ENCODE measurements around the gene MICOS13. TPM values are rescaled to one million over a fixed set of nuclear protein-coding genes. Genes with fewer than 3 reads are reported as not detected.
A peak's percentile ranks its signal among the peaks of the same experiment; 100 is the strongest.

Gene MICOS13, protein sequence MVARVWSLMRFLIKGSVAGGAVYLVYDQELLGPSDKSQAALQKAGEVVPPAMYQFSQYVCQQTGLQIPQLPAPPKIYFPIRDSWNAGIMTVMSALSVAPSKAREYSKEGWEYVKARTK
- 22.8 TPM for total RNA-seq (ENCODE audit: unreplicated experiment)
- long read RNA-seq, transcript C19orf70-201 (4 exons, 896 nt): major isoform, 44 of 49 reads
- long read RNA-seq, partial matches to known transcripts: 0 of 49 reads
- long read RNA-seq, other reads (novel, unspliced or antisense): 3 of 49 reads

DNA sequence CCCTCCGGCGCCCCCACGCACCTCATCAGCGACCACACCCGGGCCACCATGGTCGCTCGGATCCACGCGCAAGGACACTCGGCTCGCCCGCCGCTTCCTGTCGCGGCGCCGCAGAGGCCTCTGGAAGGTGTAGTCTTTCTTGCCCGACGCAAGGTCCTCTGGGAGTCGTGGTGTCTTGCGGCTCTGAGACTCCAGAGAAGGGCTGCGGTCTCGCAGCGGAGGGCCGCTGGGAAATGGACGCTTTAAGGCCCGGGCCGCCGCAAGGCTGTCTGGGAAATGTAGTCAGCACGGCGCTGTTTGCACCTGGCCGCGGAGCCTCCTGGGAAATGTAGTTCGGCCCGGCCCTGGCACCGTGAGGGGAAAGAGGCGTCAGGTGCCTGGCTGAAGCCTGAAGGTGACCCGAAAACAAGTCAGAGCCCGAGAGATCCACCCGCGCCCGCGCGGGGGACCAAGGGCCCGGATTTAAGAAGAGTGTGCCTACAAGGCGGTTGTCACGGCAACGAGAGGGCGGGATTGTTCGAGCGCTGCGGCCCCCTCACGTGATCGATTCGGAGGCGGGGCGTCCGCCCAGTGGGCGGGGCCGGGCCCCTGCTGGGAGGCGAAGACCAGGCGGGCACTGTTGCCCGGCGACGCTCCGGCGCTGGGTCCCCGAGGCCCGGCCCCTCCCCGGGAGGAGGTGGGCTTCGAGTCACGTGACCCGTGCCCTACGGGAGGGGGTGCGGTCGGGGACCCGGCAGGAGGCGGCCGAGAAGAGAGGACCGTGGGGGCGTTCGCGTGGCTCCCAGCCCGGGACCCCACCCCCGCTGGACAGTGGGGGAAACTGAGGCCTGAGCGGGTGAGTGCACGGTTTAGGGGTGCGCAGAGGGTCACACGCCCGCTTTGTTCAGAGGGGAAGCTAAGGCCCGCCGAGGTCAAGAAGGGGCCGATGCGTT lies at the start of gene MICOS13, which contains the start of gene HSD11B1L:
Gene MICOS13 (minus strand): TSS at position 80 of the 932 bp plus-strand sequence. CDS start 30 bp downstream, at position 50.
Gene HSD11B1L (plus strand): TSS at position 591 of the 932 bp plus-strand sequence. CDS start 3,806 bp downstream, outside the sequence.
- Mint-ChIP-seq H3K27ac (ENCODE audit: unreplicated experiment) (peak within 1 kb of the TSS; percentile 96), H3K27me3 (ENCODE audit: unreplicated experiment) (peaks cover 20% of the 10 kb centered on the region), H3K36me3 (ENCODE audit: unreplicated experiment) (peaks cover 5% of the 10 kb centered on the region), H3K9me3 (ENCODE audit: unreplicated experiment) (peaks cover 21% of the 10 kb centered on the region), H3K4me3 (ENCODE audit: unreplicated experiment) (peak within 1 kb of the TSS; percentile 98), H3K4me1 (ENCODE audit: low read depth, unreplicated experiment) (peaks cover 14% of the 10 kb centered on the region)
- TF ChIP-seq, protein P1, sequence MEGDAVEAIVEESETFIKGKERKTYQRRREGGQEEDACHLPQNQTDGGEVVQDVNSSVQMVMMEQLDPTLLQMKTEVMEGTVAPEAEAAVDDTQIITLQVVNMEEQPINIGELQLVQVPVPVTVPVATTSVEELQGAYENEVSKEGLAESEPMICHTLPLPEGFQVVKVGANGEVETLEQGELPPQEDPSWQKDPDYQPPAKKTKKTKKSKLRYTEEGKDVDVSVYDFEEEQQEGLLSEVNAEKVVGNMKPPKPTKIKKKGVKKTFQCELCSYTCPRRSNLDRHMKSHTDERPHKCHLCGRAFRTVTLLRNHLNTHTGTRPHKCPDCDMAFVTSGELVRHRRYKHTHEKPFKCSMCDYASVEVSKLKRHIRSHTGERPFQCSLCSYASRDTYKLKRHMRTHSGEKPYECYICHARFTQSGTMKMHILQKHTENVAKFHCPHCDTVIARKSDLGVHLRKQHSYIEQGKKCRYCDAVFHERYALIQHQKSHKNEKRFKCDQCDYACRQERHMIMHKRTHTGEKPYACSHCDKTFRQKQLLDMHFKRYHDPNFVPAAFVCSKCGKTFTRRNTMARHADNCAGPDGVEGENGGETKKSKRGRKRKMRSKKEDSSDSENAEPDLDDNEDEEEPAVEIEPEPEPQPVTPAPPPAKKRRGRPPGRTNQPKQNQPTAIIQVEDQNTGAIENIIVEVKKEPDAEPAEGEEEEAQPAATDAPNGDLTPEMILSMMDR (IDR thresholded peaks at IDR 0.05; ENCODE audit: partially characterized antibody, unreplicated experiment): no peak
- DNase-seq: peak; percentile 99

DNA sequence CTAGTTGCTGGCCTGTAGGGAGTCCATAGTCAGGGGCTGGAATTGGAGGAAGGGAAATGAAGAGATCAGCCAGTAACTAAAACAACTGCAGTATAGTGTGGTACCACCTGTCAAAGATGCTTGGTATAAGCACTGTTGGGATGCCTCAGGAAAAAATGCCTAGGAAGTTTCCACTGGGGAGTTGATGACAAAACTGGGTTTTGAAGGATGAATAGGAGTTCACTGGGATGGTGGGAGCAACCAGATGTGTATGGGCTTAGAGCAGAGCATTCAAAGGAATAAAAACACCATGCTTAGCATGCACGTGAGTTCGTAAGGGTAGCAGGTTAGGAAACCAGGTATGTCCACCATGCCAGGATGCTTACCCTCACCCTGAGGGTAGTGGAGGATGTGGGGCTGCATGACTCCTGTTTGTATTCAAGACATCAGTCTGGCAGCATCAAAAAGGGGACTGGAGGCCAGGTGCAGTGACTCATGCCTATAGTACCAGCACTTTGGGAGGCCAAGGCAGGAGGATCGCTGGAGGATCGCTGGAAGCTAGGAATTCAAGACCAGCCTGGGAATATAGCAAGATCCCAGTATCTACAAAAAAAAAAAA lies 47.2 kb upstream of the MICOS13 start:
- H3K36me3 Mint-ChIP-seq (ENCODE audit: unreplicated experiment): peaks cover 5% of the 10 kb centered on the region
- TF ChIP-seq, protein P1 (IDR thresholded peaks at IDR 0.05; ENCODE audit: partially characterized antibody, unreplicated experiment): no peak
- no peak for DNase-seq
- H3K4me1 Mint-ChIP-seq (ENCODE audit: low read depth, unreplicated experiment): no peaks in the 10 kb centered on the region
- no peak overlapping the region for H3K4me3 Mint-ChIP-seq (ENCODE audit: unreplicated experiment)
- H3K27me3 Mint-ChIP-seq (ENCODE audit: unreplicated experiment): peaks cover 4% of the 10 kb centered on the region
- H3K27ac Mint-ChIP-seq (ENCODE audit: unreplicated experiment): no peak overlapping the region
- H3K9me3 Mint-ChIP-seq (ENCODE audit: unreplicated experiment): peaks cover 3% of the 10 kb centered on the region

DNA sequence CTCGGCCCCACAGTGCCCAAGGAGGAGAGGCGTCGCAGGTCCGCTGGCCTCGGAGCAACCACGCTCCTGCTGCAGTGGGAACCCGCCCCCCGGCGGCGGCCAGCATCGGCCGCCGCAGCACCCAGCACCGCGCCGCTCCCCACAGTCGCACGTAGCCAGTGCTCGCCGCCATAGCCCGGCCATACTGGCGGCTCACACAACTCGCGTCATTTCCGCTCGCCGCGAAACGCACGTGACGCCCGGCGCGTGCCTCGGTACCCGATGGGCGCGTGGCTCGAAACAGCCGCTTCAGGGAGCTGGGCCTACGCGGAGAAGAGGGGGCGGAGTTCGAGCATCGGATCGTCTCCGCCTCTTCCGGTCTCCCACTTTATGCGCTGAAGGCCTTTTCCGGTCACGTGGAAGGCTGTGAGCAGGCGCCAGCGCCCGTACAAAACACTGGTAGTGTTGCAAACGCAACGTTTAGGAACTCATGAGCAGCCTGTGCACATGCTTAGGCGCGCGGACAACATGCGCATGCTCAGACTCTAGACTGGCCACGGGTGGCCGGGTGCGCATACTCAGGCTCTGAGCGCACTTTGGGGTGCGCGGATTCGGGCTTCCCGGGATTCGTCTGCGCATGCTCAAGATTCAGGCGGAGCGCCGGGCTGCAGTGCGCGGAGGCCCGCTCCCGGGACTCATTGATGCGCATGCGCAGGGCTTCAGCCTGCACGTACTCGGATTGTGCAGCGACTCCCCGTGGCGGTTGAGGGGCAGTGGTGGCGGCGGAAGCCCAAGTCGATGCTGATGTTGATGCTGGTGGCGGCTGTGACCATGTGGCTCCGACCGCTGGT lies 39.9 kb upstream of the MICOS13 start, which contains the start of the genes CATSPERD and LONP1:
Gene CATSPERD (plus strand): TSS at position 677 of the 830 bp plus-strand sequence. CDS start 101 bp downstream, at position 778.
Gene LONP1 (minus strand): TSS at position 186 of the 830 bp plus-strand sequence. CDS start 14 bp downstream, at position 172.
- TF ChIP-seq, protein P1 (IDR thresholded peaks at IDR 0.05; ENCODE audit: partially characterized antibody, unreplicated experiment): peak; percentile 86
- Mint-ChIP-seq H3K4me1 (ENCODE audit: low read depth, unreplicated experiment) (peaks cover 12% of the 10 kb centered on the region), H3K36me3 (ENCODE audit: unreplicated experiment) (no peaks in the 10 kb centered on the region), H3K4me3 (ENCODE audit: unreplicated experiment) (peak within 1 kb of the TSS; percentile 89), H3K27me3 (ENCODE audit: unreplicated experiment) (peaks cover 7% of the 10 kb centered on the region), H3K27ac (ENCODE audit: unreplicated experiment) (peak within 1 kb of the TSS; percentile 87), H3K9me3 (ENCODE audit: unreplicated experiment) (peaks cover 11% of the 10 kb centered on the region)
- DNase-seq: peak; percentile 99

DNA sequence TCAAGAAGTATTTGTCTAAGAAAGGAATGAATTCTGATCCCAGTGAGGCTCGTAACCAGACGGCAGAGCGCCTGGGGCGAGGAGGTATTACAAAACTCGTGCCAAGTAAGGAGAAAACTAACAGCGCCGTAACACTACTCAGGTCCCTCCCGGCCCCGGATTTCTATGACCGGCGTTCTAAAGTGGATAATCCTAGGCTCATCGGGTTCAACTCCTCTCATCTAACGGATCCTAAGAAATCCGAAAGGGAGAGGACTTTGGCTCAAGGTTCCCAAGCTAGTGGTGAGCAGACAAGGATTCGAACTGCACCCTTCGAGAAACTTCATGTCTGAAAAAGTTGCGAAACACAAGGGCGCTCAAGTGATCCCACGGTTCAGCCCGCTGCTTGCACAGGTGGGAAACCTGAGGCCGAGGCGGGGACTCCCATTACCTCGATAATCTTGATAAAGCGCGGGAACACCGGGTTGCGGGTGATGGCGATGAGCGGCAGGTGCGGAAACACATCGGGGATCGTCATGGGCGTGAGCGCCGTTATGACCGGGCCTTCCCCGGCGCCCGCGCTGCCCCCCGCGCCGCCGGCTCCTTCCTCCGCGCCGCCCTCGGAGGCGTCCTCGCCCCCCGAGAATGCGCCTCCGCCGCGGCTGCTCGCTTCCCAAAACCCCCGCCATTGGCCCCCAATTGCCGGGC lies 39.1 kb upstream of the MICOS13 start:
- TF ChIP-seq, protein P1 (IDR thresholded peaks at IDR 0.05; ENCODE audit: partially characterized antibody, unreplicated experiment): no peak
- Mint-ChIP-seq H3K4me1 (ENCODE audit: low read depth, unreplicated experiment) (peaks cover 13% of the 10 kb centered on the region), H3K9me3 (ENCODE audit: unreplicated experiment) (peaks cover 9% of the 10 kb centered on the region), H3K27ac (ENCODE audit: unreplicated experiment) (peak overlapping the region; percentile 87), H3K4me3 (ENCODE audit: unreplicated experiment) (peak overlapping the region; percentile 87), H3K27me3 (ENCODE audit: unreplicated experiment) (peaks cover 6% of the 10 kb centered on the region), H3K36me3 (ENCODE audit: unreplicated experiment) (no peaks in the 10 kb centered on the region)
- DNase-seq: no peak

Measured in glutamatergic neuron (in vitro differentiated cells).